ENCODE measurements around the gene ZNF516.

- no peak for TF ChIP-seq CTCF (IDR thresholded peaks at IDR 0.05)
- no peak for TF ChIP-seq POLR2A (IDR thresholded peaks at IDR 0.05)
Measured at GRCh38 chr18:76345901-76346300, 149.1 kb downstream of the ZNF516 start.
